HG03558 (cell line): ENCODE data around the gene SMIM9.
"Not testable (repeated sequence)": the region's sequence is repeated elsewhere in the genome, so short reads cannot be mapped to it uniquely, and the experiment has no call there.

Source experiments
- ATAC-seq: cut with Tn5 transposase; IDR thresholded peaks from one replicate; pipeline ENCODE4 v1.9.1; 2021; ENCODE audit warnings: moderate number of reproducible peaks; ENCODE audit not compliant: unreplicated experiment; ENCODE audit errors: extremely low read depth

The SMIM9 gene

DNA sequence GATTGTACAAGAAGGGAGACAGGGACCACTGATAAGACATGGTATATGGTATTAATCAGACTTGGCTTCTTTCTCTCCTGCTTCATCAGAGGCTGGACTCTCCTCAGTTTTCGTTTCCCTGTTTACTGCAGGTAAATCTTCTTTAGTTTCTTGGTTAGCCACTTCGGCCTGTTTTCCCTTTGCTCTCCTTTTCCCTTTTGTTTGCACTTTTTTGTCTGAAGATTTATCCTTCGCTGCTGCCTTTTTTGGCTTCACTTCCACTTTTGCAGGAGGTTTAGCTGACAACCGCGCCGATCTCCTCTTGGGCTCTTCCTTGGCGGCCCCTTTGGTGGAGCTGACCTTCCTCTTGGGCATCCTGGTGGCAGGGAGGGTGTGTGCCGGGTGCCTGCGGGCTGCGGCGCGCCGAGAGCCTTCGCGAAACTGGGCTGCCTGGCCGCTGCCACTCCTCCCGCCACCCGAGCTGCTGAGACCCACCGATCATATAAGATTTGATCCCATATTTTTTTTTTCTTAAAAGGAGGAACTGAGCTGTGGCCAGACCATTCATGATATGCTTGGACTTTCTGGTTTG, 17.3 kb downstream of the SMIM9 start:
- not testable (repeated sequence) for ATAC-seq

- ATAC-seq = not testable (repeated sequence)
These were observed 18.1 kb downstream of the SMIM9 start for GRCh38 chrX:154816326-154816898.

DNA sequence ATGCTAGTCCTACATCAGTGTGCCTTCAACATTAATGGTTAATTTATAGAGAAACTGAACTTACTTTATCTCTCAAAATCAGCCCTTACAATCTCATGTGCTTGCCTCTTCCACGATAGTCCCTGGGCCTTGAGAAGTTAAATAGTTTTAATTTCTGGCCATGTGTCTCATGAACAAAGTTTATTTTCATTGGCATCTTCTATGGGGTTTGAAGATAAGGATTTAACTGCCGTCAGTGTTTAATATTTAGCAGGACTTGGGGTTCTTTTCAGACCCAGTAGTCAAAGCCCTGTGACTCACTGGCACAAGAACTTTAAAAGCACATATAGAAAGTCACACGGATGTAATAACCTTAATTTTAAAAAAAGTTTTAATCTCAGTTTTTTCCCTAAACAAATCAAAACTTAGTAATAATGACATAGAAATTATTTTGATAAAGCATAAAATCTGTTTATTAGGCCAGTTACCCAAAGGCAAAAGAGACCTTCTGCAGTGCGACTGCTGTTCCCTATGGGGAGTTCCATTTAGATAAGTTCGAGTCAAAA, 19.1 kb downstream of the SMIM9 start:
- ATAC-seq = no peak

DNA sequence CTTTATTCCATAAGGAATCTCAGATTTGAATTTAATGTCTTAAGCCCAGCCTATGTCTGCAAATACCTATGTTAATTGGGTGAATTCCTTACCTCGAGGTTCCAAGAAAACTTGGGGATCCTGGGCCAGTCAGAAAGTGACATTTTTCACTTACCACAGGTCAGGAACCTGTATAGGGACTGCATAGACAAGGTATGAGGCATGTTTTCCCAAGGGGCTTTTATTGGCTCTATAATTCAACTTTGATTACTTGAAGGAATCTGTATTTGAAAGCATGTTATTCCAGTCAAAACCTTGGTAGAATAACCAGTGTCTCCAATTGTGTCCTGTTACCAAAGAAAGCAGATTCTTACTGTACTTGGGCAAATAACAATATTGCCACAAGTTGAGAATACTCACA, 20.7 kb downstream of the SMIM9 start:
- no peak for ATAC-seq

GRCh38 chrX:154812341-154813101, 21.9 kb downstream of the SMIM9 start:
- no peak for ATAC-seq

DNA sequence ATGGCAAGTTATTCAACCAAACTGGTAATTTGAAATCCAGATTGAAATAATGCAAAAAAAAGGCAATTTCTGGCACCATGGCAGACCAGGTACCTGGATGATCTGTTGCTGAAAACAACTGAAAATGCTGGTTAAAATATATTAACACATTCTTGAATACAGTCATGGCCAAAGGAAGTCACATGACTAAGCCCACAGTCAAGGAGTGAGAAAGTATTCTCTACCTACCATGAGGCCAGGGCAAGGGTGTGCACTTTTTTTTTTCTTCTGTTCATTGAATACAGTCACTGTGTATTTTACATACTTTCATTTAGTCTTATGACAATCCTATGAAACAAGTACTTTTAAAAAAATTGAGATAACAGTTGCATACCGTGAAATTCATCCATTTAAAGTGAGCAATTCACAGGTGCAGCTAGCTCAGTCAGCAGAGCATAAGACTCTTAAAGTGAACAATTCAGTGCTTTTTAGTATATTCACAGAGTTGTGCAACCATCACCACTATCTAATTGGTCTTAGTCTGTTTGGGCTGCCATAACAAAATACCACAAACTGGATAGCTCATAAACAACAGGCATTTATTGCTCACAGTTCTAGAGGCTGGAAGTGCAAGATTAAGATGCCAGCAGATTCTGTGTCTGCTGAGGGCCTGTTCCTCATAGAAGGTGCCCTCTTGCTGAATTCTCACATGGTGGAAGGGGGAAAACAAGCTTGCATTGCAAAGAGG, 24.4 kb downstream of the SMIM9 start:
- ATAC-seq = no peak

DNA sequence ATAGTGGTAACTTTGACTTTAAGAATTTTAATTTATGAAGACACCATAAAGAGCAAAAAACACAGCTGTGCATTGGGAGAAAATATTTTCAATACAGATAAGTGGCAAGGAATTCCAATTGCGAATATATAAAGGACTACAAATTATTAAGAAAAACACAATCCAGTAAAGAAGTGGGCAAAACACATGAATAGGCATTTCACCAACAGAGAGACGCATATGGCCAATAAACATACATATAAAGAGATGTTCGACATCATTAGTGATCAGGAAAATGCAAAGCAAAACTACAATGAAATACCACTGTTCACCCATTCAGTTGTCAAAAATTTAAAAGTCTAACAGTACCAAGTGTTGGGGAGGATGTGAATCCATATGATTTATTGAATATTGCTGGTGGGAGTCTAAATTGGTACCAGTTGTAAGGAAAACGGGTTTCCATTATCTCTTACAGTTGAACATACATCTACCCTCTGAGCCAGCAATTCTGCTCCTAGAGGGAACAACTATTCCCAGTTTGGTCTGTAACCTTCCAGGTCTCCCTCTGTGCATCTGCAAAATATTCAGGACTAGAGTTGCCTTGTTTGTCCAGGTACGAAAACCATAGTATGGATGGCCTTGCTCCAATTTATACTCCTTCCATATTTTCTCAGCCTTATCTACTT, 27.5 kb downstream of the SMIM9 start:
- no peak for ATAC-seq

GRCh38 chrX:154805696-154806091, 28.8 kb downstream of the SMIM9 start:
- ATAC-seq = no peak

DNA sequence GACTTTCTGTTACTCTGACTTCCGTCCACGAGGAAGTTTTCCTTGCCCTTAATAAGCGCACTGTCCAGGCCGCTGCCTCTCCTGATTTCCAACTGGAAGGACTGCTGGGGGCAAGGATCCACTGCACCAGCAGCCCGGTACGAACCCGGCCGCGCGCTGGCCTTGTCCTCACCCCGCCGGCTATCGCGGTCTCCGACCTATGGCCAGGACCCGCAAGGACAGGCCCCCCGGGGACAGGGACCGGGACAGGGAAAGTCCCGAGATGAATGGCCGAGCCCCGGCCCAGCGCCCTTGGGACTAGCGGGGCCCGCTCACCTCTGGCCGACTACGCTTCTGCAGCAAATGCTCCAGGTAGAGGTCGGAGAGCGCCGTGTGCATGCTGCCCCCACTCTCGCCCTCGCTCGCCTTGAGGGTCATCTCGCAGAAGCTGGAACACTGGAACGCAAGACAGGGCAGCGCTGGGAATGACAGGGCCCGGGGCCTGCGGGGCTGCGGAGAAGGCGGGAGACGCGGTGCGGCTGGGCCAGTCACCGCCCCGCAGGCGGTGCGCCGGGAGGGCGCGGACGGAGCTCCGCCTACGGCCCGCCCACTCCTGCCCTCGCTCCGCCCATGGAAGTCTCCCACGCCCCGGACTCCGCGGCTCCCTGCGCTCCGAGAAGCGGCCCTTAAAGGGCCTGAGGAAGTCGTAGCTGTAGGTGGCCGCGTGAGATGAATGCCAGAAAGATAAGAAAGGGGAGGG, 29.3 kb downstream of the SMIM9 start, which contains the start of gene MPP1:
Gene MPP1 (minus strand): TSS at position 529 of the 739 bp plus-strand sequence. CDS start 112 bp downstream, at position 417.
- ATAC-seq = no peak

DNA sequence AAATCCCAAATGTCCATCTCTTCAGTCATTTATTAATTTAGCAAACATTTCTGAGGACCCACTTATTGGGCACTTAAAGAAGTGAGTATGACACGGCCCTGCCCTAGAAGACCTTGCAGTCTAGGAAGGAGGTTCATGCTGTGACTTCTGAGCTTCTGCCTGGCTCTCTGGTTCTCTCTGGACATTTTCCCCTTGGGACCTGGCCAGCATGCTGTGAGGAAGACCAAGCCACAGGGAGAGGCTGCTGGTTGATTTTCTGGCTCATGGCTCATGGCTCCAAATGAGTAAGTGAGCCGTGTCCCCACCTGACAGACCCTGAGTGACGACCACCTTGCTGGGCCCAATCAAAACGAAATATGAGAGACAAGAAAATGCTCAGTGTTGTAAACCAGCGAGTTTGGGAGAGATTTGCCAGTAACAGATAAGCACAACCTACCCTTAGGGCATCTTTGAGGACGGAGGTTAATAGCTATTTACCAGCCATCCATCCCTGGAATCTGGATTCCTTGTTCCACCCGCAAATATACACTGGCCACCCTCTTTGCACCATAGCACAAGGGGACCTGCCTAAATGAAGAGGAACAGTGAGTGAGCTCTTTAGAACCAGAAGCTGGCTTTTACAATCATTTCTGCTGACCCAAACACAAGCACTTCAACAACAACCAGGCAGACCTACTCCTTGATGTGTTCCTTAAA, 30.1 kb downstream of the SMIM9 start:
- ATAC-seq = no peak

- ATAC-seq = no peak
These were observed 31.5 kb downstream of the SMIM9 start for GRCh38 chrX:154802947-154803346.

DNA sequence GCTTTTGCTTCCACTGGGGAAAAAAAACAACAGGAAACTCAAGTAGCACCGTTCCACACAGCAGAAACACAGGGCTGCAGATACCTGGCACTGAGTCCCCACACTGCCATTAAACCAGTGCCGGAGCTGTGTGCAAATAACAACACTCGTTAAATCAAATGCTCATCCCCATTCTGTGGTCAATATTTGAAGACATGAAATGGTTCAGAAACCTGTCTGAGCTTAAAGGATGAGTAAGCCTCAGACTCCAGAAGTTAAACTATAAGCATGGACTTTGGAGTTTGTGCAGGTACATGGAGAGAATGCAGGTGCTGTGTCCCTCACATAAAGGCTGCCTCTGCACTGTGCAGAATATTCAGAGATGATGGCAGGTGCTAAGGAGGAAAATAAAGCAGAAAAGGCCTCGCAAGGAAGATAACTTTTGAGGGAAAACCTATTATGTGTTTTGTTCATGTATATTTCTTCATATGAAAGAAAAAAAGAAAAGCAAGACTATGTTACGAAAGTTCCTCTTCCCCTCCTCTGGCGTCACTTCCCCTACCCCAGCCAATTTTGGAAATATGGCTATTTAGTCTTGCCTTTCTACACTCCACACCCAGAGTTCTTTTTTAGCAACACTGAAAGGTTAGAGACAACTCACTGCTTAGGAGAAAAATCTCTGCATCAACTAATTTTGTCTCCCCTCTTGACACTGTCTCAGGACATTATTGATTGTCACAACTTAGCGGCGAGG, 33.8 kb downstream of the SMIM9 start:
- no peak for ATAC-seq

- no peak for ATAC-seq
These were observed 34.7 kb downstream of the SMIM9 start for GRCh38 chrX:154799556-154800348.

- ATAC-seq = no peak
These were observed 37.5 kb downstream of the SMIM9 start for GRCh38 chrX:154797006-154797405.

GRCh38 chrX:154795016-154795415, 39.4 kb downstream of the SMIM9 start:
- ATAC-seq = no peak

DNA sequence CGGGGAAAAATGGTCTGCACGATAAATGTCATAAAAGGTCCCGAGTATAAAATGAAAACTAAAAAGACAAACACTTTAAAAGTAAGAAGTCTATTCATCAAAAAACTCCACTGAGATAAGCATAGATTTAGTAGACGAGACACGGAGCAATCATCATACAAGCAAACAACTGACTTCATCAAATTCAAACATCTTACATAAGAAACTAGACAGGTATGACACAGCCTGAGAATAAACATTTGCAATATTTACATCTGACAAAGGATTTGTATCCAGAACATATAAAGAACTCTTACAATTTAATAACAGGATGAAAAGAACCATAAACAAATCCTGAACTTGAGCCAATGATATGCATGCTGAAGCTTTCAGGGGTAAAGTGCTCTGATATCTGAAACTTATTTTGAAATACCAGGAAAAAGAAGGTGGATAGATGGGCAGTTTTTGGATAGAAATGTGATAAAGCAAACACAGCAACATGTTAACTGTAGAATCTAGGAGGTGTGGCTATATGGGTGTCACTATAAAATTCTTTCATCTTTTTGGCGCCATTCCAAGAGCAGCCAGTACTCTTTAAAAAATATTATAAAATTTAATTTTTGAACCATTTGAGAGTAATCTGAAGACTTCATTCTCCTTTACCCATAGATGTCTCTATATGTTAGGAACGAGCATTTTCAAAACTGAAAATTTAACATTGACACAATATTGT, 41.2 kb downstream of the SMIM9 start:
- no peak for ATAC-seq

DNA sequence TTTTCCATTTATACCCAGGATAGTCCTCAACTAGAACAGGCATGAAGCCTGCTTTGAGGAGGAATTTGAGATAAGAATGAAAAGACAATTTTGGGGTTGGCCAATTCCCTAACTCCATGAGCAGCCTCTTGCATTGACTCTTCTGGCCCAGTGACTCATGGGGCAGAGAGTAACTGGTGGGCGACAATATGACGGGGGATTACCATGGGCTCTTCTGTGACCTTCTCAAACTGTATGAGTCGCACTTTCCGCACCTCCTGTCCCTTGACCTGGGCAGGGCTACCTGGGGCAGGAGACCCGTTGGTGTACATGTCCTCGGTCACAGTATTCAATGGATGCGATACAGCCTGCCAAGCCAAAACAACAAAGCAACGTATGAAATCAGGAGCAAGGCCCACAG, 42.5 kb downstream of the SMIM9 start:
- ATAC-seq = no peak
